ENCODE results near the gene LAMC1. TPM values are rescaled to one million over a fixed set of nuclear protein-coding genes. Genes with fewer than 3 reads are reported as not detected.

LAMC1 gene
- polyA plus RNA-seq, 1 donor (not counting 4 experiments of a cell fraction or from before 2014, with no cell fraction given) = 66.6 TPM

DNA sequence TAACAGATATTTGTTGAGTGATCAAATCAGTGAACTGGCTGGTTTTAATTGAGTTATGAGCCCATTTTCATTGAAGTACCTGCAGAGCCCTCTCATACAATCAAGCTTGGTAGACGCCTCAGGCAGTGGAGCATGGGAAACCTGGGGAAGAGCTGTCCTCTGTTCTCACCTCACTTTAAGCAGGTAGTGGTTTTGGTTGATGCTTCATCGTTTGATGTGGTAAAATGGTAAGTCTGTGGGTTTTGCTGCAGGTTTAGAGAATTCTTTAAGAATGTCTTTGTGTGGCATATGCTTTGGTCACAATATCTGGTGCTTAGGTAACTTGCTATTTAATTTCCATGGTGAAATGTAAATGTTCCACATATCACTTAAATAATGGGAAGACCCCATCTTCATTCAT lies 10.0 kb downstream of the LAMC1 start:
- peaks cover 0 to 8% of the 10 kb centered on the region in 2 experiments for H3K36me3 ChIP-seq (ENCODE audit: control insufficient read depth in 2 of 2, extremely low read depth in 1 of 2, insufficient read depth in 2 of 2, low read length in 2 of 2)
- no peak for DNase-seq (ENCODE audit: low read depth, low spot score)
- H3K9ac ChIP-seq (ENCODE audit: control insufficient read depth, extremely low read depth, insufficient read depth, low read length) = no peak overlapping the region
- peaks cover 23% of the 10 kb centered on the region for H3K4me1 ChIP-seq (ENCODE audit: control insufficient read depth, extremely low read depth, insufficient read depth, low read length)
- H3K9me1 ChIP-seq (ENCODE audit: control insufficient read depth, extremely low read depth, insufficient read depth, low read length) = no peaks in the 10 kb centered on the region
- dilution Hi-C loops (cut with MboI; ENCODE audit: extremely low pct_ligation_motif_present, low sequenced_read_pairs) = no loop called here
- peak; percentile 77 for FAIRE-seq
- H3K4me3 ChIP-seq (ENCODE audit: control insufficient read depth in 2 of 3, extremely low read depth in 1 of 3, insufficient read depth in 2 of 3, low read depth in 1 of 3, low read length in 3 of 3) = no peak overlapping the region
- no peak overlapping the region for H3K4me2 ChIP-seq (ENCODE audit: control insufficient read depth, extremely low read depth, insufficient read depth, low read depth, low read length)
- H4K20me1 ChIP-seq (ENCODE audit: control insufficient read depth, extremely low read depth, insufficient read depth, low read length) = peaks cover 10% of the 10 kb centered on the region
- TF ChIP-seq EZH2 (IDR thresholded peaks at IDR 0.05; ENCODE audit: low read length) (no peak), CTCF (optimal IDR thresholded peaks at IDR 0.05 in 1 of 3, IDR thresholded peaks at IDR 0.05 in 1 of 3, conservative IDR thresholded peaks at IDR 0.05 in 1 of 3; ENCODE audit: extremely low read depth in 1 of 3, insufficient read depth in 2 of 3, low read length in 3 of 3) (no peak)
- no peak overlapping the region for H3K27ac ChIP-seq (ENCODE audit: control insufficient read depth, insufficient read depth, low read length)
- H3K79me2 ChIP-seq (ENCODE audit: control insufficient read depth, insufficient read depth, low read length) = peaks cover 42% of the 10 kb centered on the region
- H2AFZ ChIP-seq (ENCODE audit: control insufficient read depth, low read length) = no peak overlapping the region
- H3K27me3 ChIP-seq (ENCODE audit: control insufficient read depth, extremely low read depth, insufficient read depth, low read length) = no peaks in the 10 kb centered on the region
- H3K9me3 ChIP-seq (ENCODE audit: control insufficient read depth, low read depth, low read length) = no peaks in the 10 kb centered on the region

- H3K36me3 ChIP-seq (ENCODE audit: control insufficient read depth in 2 of 2, extremely low read depth in 1 of 2, insufficient read depth in 2 of 2, low read length in 2 of 2) = peaks cover 0 to 3% of the 10 kb centered on the region in 2 experiments
- H3K27me3 ChIP-seq (ENCODE audit: control insufficient read depth, extremely low read depth, insufficient read depth, low read length) = no peaks in the 10 kb centered on the region
- H3K9ac ChIP-seq (ENCODE audit: control insufficient read depth, extremely low read depth, insufficient read depth, low read length) = no peak overlapping the region
- no peaks in the 10 kb centered on the region for H3K9me1 ChIP-seq (ENCODE audit: control insufficient read depth, extremely low read depth, insufficient read depth, low read length)
- no peak overlapping the region for H3K27ac ChIP-seq (ENCODE audit: control insufficient read depth, insufficient read depth, low read length)
- TF ChIP-seq CTCF (optimal IDR thresholded peaks at IDR 0.05 in 1 of 3, IDR thresholded peaks at IDR 0.05 in 1 of 3, conservative IDR thresholded peaks at IDR 0.05 in 1 of 3; ENCODE audit: extremely low read depth in 1 of 3, insufficient read depth in 2 of 3, low read length in 3 of 3) (no peak), EZH2 (IDR thresholded peaks at IDR 0.05; ENCODE audit: low read length) (no peak)
- no peak overlapping the region for H2AFZ ChIP-seq (ENCODE audit: control insufficient read depth, low read length)
- no peak overlapping the region for H3K4me3 ChIP-seq (ENCODE audit: control insufficient read depth in 2 of 3, extremely low read depth in 1 of 3, insufficient read depth in 2 of 3, low read depth in 1 of 3, low read length in 3 of 3)
- no peaks in the 10 kb centered on the region for H3K9me3 ChIP-seq (ENCODE audit: control insufficient read depth, low read depth, low read length)
- H4K20me1 ChIP-seq (ENCODE audit: control insufficient read depth, extremely low read depth, insufficient read depth, low read length) = peaks cover 15% of the 10 kb centered on the region
- peaks cover 43% of the 10 kb centered on the region for H3K79me2 ChIP-seq (ENCODE audit: control insufficient read depth, insufficient read depth, low read length)
- no peak overlapping the region for H3K4me2 ChIP-seq (ENCODE audit: control insufficient read depth, extremely low read depth, insufficient read depth, low read depth, low read length)
- DNase-seq (ENCODE audit: low read depth, low spot score) (no peak), FAIRE-seq (no peak)
- dilution Hi-C loops (cut with MboI; ENCODE audit: extremely low pct_ligation_motif_present, low sequenced_read_pairs) = no loop called here
- peaks cover 9% of the 10 kb centered on the region for H3K4me1 ChIP-seq (ENCODE audit: control insufficient read depth, extremely low read depth, insufficient read depth, low read length)
These were observed 11.5 kb downstream of the LAMC1 start for GRCh38 chr1:183034682-183035081.

Data from keratinocyte (primary cell).